Upper lobe of left lung (tissue), 4 donors: ENCODE results near the gene MNAT1.

Experiments
- CTCF ChIP-seq, 6 experiments: fragments of 450-650 bp in 4 of 6; fragments of 200-600 bp in 2 of 6; sonication (generic) in 2 of 6; IDR thresholded peaks; one replicate each; pipeline ENCODE4 v1.5.1; 2016 to 2019; ENCODE audit warnings: antibody characterized with exemption in 6 of 6
- POLR2AphosphoS5 ChIP-seq, 2 donors: sonication (generic); formaldehyde crosslinking; IDR thresholded peaks; one replicate each; pipeline ENCODE4 v1.5.1; 2017; ENCODE audit warnings: antibody characterized with exemption in 2 of 2

GRCh38 chr14:60760644-60761364 is 26.2 kb downstream of the MNAT1 start:
- TF ChIP-seq CTCF (IDR thresholded peaks at IDR 0.05) (no peak), POLR2AphosphoS5 (IDR thresholded peaks at IDR 0.05) (no peak)
